Stimulated activated CD8-positive, alpha-beta memory T cell treated with anti-CD3 and anti-CD28 coated beads, Interleukin-15, amount 100 ng/mL, for 24 hours (primary cell): ENCODE measurements around the gene TCEA3.

Experiments
- DNase-seq: peaks from one replicate; pipeline ENCODE4 v3.0.0-alpha.2; 2020; ENCODE audit warnings: low read depth

Gene TCEA3

GRCh38 chr1:23367791-23368561, 56.6 kb downstream of the TCEA3 start:
- DNase-seq = peak; percentile 82

- no peak for DNase-seq
Measured at GRCh38 chr1:23367451-23367790, 57.1 kb downstream of the TCEA3 start.

DNA sequence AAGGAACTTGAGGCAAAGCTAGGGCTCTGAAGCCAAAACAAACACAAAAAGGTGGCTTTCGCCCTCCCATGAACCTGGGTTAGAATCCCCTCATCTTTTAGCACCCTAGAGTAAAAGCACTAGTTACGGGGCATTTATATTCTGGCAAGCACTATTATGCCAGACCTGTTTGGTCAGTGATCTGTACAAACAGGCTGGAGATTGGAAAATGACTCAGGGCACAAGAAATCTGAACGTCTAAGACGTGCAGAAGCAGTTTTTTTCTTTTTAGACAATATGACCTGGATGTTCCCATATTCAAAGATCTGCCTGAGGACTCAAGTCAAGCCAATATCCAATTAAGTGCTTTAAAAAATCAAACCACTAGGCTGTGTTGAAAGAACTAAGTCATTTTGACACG, 58.0 kb downstream of the TCEA3 start:
- no peak for DNase-seq

GRCh38 chr1:23366146-23366545, 58.4 kb downstream of the TCEA3 start:
- DNase-seq = no peak

DNA sequence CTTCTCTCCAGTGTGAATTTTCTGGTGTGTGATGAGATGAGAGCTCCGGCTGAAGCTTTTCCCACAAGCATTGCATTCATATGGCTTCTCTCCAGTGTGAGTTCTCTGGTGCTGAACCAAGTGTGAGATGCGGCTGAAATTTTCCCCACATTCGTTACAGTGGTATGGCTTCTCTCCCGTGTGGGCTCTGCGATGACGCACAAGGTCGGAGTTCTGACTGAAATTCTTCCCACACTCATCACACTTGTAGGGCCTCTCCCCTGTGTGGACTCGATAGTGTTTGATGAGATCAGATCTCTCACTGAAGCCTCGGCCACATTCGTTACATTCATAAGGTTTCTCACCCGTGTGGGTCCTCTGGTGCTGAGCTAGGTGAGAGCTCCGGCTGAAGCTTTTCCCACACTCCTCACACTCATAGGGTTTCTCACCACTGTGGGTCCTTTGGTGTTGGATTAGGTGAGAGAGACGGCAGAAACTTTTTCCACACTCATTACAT, 62.3 kb downstream of the TCEA3 start:
- DNase-seq = no peak

GRCh38 chr1:23358310-23358875, 66.2 kb downstream of the TCEA3 start:
- no peak for DNase-seq

DNA sequence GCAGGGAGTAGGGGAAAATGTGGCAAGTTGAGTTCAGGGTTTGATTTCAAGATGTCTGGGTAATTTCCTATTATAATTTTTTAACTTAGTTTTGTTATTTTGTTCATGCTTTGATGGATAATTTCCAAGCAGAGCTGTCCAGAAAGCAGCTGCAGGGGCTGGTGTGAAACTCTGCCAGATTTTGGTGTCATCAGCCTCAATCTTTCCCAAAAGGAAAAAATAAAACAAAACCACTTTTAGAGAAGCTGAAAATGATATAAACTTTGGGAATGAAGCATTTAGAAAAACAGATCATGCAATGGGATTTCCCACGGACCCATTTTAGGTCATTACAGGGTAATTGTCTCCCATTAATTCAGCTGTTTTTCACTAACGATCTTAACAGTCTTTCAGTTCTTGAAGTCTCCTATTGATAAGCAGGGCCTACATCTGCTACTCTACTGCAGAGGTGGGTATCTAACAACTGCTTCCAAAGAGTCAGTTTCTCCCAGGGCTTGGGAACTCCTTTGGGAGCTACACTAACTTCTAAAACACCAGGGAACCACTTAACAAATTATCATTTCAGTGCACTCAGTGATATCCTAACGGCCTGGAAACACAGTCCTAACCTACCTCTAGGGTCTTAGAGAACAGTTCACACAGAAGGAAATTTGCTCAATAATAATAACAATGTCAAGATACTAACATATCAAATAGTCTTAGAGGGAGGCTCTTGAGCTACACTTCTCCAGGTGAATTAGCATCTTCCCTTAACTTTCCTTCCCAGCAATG, 67.2 kb downstream of the TCEA3 start:
- no peak for DNase-seq

- DNase-seq = no peak
Measured at GRCh38 chr1:23356471-23357137, 67.9 kb downstream of the TCEA3 start.

- no peak for DNase-seq
Measured at GRCh38 chr1:23354245-23354644, 70.3 kb downstream of the TCEA3 start.

DNA sequence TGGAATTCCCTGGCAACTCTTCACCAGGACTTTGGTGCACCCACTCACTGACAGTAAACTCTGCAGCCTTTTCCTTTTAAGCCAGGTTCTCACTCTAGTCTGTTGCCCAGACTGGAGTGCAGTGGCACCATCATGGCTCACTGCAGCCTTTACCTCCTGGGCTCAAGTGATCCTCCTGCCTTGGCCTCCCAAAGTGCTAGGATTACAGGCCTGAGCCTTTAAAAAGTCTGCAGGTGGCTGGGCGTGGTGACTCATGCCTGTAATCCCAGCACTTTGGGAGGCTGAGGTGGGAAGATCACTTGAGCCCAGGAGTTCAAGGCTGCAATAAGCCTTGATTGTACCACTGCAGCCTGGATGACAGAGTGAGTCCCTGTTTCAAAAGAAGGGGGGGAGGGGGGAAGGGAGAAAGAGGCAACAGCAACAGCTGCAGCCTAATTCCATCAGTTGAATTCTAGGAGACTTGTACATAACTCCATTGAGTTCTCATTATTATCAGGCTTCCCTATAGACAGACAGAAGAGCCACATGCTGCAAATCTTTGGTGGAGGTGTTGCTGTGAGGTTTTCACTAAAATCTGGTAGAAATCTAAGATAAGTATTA, 72.4 kb downstream of the TCEA3 start:
- DNase-seq = no peak

DNA sequence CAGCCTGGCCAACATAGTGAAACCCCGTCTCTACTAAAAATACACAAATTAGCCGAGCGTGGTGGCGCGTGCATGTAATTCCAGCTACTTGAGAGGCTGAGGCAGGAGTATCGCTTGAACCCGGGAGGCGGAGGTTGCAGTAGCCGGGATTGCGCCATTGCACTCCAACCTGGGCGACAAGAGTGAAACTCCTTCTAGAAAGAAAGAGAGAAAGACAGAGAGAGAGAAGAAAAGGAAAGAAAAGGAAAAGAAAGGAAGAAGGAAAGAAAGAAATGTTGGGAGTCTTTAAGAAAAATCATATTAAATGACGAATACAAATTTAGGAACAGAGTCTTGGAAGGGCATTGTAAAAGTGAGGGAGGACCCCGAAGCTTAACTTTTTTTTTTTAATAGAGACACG, 78.6 kb downstream of the TCEA3 start:
- no peak for DNase-seq

- no peak for DNase-seq
Measured at GRCh38 chr1:23344987-23345472, 79.5 kb downstream of the TCEA3 start.

GRCh38 chr1:23344111-23344986, 80.2 kb downstream of the TCEA3 start, which contains the start of gene HNRNPR:
TSS of gene HNRNPR (minus strand) at chr1:23344284. CDS start at chr1:23341008, 3,276 bp downstream.
- DNase-seq = peak; percentile 94

DNA sequence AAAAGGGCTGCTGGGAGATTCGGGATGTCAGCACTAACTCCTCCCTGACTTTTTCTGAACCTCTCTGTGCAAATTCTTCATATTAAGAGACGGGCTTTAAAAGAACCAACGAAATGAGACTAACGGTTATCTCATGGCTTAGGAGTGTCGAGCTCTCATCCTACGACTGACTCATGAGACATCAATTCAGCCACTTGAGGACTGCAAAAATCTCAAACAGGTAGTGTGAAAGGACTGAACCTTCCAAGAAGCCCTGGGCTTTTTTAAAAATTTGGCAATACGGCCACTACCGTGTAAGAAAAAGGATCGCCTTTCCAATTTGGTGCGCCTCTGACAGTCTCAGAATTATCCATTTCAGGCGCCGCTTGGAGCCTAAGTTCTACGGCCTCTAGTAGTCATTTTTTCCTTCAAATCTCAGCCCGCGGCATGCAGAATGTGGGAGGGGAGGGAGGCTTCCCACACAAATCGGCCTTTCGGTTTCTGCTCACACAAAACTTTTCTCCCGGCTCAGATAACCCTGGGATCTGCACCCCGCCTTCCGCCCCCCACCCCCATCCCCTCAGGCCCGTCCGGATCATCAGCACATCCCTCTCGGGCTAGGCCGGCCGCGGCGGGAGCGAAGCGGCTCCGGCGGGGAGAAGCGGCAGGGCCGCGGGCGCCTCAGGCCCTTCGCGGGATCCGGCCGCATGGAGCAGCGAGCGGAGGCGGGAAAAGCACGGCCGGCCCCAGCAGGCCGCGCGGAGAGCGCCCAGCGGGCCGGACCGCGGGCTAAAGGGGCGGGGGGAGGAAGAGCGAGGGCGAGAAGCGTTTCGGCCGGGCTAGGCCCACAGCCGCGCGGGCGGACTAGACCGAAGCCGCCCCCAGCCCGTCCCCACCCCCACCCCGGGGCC, 81.1 kb downstream of the TCEA3 start:
- peak; percentile 16 for DNase-seq

GRCh38 chr1:23341931-23342692, 82.4 kb downstream of the TCEA3 start:
- DNase-seq = no peak

DNA sequence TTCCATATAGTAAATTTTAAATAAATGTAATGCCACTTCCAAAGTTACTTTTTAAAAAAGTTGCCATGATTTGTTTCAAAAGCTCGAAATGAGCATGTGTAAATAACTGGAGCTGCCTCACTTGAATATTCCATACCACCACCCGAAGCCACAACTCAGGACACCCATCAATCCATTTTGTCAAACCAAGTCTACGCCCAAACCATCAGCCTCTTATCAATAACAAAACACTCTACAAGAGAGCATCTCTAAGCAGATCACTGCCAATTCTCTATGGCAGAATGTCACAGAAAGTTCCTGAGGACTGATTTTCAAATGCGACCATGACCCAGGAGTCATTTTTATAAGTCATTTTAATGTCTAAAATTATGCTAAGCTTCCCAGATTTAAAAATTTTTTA, 84.9 kb downstream of the TCEA3 start:
- DNase-seq = no peak

GRCh38 chr1:23337869-23338268, 86.7 kb downstream of the TCEA3 start:
- no peak for DNase-seq

DNA sequence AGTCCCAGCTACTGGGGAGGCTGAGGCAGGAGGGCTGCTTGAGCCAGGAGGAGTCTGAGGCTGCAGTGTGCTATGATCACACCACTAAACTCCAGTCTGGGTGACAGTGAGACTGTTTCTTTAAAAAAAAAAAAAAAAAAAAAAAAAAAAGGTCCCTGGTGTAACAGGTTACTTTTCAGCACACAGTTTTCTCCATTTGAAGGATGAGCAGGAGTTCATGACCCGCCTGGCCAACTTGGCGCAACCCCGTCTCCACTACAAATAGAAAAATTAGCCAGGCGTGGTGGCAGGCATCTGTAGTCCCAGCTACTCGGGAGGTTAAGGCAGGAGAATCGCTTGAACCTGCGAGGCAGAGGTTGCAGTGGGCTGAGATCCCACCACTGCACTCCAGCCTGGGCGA, 92.8 kb downstream of the TCEA3 start:
- no peak for DNase-seq
